ENCODE results near the gene FRS3. TPM values are rescaled to one million over a fixed set of nuclear protein-coding genes. Genes with fewer than 3 reads are reported as not detected.

Gene FRS3
- total RNA-seq, 1 experiment from 2014 or later = 4.3 TPM

DNA sequence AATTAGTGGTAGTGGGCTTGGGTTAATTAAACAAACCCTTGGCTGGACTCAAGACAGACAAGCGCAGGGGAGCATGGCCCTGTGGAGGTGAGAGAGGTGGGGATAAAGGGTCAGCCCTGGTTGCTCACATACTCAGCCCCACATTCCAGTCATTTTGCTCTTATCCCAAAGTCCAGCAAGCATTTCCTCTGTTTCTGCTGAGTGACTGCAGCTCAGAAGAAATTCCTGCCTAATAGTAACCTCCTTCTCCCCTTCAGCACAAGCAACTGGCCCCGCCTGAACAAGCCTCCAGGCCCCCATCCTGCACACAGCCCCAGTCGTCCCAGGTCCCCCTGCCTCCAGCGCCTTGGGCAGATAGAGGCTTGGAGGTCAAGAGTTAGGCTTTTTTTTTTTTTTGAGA, 40.7 kb downstream of the FRS3 start:
- no peak for TF ChIP-seq EZH2phosphoT487 (IDR thresholded peaks at IDR 0.05; ENCODE audit: borderline replicate concordance, low read length)
- TF ChIP-seq, protein P1, sequence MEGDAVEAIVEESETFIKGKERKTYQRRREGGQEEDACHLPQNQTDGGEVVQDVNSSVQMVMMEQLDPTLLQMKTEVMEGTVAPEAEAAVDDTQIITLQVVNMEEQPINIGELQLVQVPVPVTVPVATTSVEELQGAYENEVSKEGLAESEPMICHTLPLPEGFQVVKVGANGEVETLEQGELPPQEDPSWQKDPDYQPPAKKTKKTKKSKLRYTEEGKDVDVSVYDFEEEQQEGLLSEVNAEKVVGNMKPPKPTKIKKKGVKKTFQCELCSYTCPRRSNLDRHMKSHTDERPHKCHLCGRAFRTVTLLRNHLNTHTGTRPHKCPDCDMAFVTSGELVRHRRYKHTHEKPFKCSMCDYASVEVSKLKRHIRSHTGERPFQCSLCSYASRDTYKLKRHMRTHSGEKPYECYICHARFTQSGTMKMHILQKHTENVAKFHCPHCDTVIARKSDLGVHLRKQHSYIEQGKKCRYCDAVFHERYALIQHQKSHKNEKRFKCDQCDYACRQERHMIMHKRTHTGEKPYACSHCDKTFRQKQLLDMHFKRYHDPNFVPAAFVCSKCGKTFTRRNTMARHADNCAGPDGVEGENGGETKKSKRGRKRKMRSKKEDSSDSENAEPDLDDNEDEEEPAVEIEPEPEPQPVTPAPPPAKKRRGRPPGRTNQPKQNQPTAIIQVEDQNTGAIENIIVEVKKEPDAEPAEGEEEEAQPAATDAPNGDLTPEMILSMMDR (conservative IDR thresholded peaks at IDR 0.05; ENCODE audit: low read depth, low read length) = no peak
- TF ChIP-seq EZH2 (IDR thresholded peaks at IDR 0.05; ENCODE audit: low read length, unreplicated experiment) = no peak
- no TSS peak for BruUV-seq (replicated peaks)
- intact Hi-C loops (cut with micrococcal nuclease) = no loop called here
- no peaks in the 10 kb centered on the region for H4K20me1 ChIP-seq (ENCODE audit: low read length)
- ChIA-PET CTCF (no interaction called here), POLR2A (ENCODE audit: unreplicated experiment) (no interaction called here)
- no peaks in the 10 kb centered on the region for H3K79me2 ChIP-seq (ENCODE audit: low read length)
- no peaks in the 10 kb centered on the region for H3F3A ChIP-seq (ENCODE audit: low read length, unreplicated experiment)
- H3K9ac ChIP-seq (ENCODE audit: low read length) = no peak overlapping the region
- DNase-seq (no peak), ATAC-seq (no peak)
- no peak overlapping the region for H3K4me2 ChIP-seq (ENCODE audit: low read length)
- H3K9me3 ChIP-seq (ENCODE audit: low read length) = no peaks in the 10 kb centered on the region
- H3K4me3 ChIP-seq (ENCODE audit: low read length) = no peak overlapping the region
- H2AFZ ChIP-seq (ENCODE audit: low read length) = no peak overlapping the region
- peaks cover 20% of the 10 kb centered on the region for H3K4me1 ChIP-seq (ENCODE audit: insufficient read depth, low read length)
- no peaks in the 10 kb centered on the region for H3K36me3 ChIP-seq (ENCODE audit: low read depth, low read length)
- no peak overlapping the region for H3K27ac ChIP-seq (ENCODE audit: low read length)
- H3K27me3 ChIP-seq (ENCODE audit: low read length) = no peaks in the 10 kb centered on the region
- no peaks in the 10 kb centered on the region for H3K9me2 ChIP-seq (replicated peaks; ENCODE audit: low read length)

DNA sequence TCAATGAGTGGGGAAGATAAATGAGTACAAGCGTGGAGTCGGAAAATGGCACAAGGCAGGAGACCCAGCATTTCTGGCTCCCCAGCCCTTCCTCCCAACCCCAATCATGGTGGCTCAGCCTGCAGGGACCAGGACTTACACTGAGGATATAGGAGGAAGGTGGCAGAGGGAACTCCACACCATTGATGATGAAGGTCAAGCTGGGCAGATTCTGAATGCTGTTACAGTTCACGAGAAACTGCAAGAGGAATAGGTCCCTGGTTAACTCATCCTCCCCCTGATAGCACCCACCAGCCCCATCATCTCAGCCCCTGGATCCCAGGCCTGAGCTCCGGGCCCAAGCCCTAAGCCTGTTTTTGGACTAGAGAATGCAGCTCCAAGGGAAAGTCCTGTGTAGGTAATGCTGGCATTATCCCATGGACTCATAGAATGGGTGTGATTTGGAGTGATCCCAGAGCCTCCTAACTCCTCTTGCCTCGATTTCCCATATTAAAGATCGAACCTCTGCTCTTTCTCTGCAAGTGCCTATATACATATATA, 42.0 kb downstream of the FRS3 start:
- ChIA-PET CTCF (no interaction called here), POLR2A (ENCODE audit: unreplicated experiment) (no interaction called here)
- H3K9ac ChIP-seq (ENCODE audit: low read length) = no peak overlapping the region
- H3K79me2 ChIP-seq (ENCODE audit: low read length) = no peaks in the 10 kb centered on the region
- no peaks in the 10 kb centered on the region for H4K20me1 ChIP-seq (ENCODE audit: low read length)
- no peak overlapping the region for H2AFZ ChIP-seq (ENCODE audit: low read length)
- TF ChIP-seq, protein P1 (conservative IDR thresholded peaks at IDR 0.05; ENCODE audit: low read depth, low read length) = no peak
- TF ChIP-seq EZH2 (IDR thresholded peaks at IDR 0.05; ENCODE audit: low read length, unreplicated experiment) = no peak
- TF ChIP-seq EZH2phosphoT487 (IDR thresholded peaks at IDR 0.05; ENCODE audit: borderline replicate concordance, low read length) = no peak
- H3K4me1 ChIP-seq (ENCODE audit: insufficient read depth, low read length) = peaks cover 28% of the 10 kb centered on the region
- no peaks in the 10 kb centered on the region for H3F3A ChIP-seq (ENCODE audit: low read length, unreplicated experiment)
- no peak overlapping the region for H3K4me3 ChIP-seq (ENCODE audit: low read length)
- intact Hi-C loops (cut with micrococcal nuclease) = no loop called here
- DNase-seq = no peak
- no peaks in the 10 kb centered on the region for H3K36me3 ChIP-seq (ENCODE audit: low read depth, low read length)
- H3K27ac ChIP-seq (ENCODE audit: low read length) = no peak overlapping the region
- no peaks in the 10 kb centered on the region for H3K27me3 ChIP-seq (ENCODE audit: low read length)
- no peaks in the 10 kb centered on the region for H3K9me3 ChIP-seq (ENCODE audit: low read length)
- H3K9me2 ChIP-seq (replicated peaks; ENCODE audit: low read length) = no peaks in the 10 kb centered on the region
- ATAC-seq = no peak
- no peak overlapping the region for H3K4me2 ChIP-seq (ENCODE audit: low read length)
- no TSS peak for BruUV-seq (replicated peaks)

DNA sequence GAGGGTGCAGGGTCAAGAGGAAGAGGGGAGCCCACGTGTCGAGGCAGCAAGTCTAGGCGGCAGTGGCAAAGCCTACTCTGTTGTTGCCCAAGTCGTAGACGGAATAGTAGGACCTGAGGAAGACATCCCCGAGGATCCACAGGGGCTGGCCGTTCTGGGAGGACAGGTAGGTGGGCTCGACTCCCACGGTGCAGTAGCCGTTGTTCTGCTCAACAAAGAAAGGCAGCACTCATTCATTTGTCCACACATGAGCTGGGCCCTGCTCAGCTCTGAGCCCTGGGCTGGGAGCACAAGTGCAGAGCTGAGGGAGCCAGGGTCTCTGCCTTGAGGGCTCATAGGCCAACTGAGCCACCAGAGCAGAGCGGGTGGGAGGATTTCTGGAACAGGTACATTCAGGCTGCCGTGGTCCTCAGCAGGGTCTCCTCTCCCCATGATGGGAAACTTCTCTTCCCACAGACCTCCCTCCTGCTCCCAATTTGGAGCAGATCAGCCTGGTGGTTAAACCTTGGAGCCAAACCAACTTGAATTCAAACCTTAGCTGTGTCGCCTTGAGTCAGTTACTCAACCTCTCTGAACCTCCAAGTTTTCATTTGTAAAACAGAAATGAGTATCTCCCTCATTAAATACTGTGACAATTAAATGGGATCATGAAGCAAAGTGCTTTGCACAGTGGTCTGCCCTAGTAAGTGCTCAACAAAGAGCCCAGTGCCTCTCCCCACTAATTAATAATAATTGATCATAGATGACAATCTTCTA, 42.7 kb downstream of the FRS3 start:
- Histone ChIP-seq H3K9ac (ENCODE audit: low read length) (no peak overlapping the region), H3K4me3 (ENCODE audit: low read length) (no peak overlapping the region), H2AFZ (ENCODE audit: low read length) (no peak overlapping the region), H3K4me1 (ENCODE audit: insufficient read depth, low read length) (peaks cover 25% of the 10 kb centered on the region), H3F3A (ENCODE audit: low read length, unreplicated experiment) (no peaks in the 10 kb centered on the region), H3K27ac (ENCODE audit: low read length) (no peak overlapping the region), H3K79me2 (ENCODE audit: low read length) (no peaks in the 10 kb centered on the region), H4K20me1 (ENCODE audit: low read length) (no peaks in the 10 kb centered on the region), H3K27me3 (ENCODE audit: low read length) (no peaks in the 10 kb centered on the region), H3K9me3 (ENCODE audit: low read length) (no peaks in the 10 kb centered on the region), H3K9me2 (replicated peaks; ENCODE audit: low read length) (no peaks in the 10 kb centered on the region), H3K4me2 (ENCODE audit: low read length) (no peak overlapping the region), H3K36me3 (ENCODE audit: low read depth, low read length) (no peaks in the 10 kb centered on the region)
- no peak for ATAC-seq
- no peak for TF ChIP-seq EZH2phosphoT487 (IDR thresholded peaks at IDR 0.05; ENCODE audit: borderline replicate concordance, low read length)
- no peak for TF ChIP-seq EZH2 (IDR thresholded peaks at IDR 0.05; ENCODE audit: low read length, unreplicated experiment)
- TF ChIP-seq, protein P1 (conservative IDR thresholded peaks at IDR 0.05; ENCODE audit: low read depth, low read length) = no peak
- intact Hi-C loops (cut with micrococcal nuclease) = no loop called here
- no TSS peak for BruUV-seq (replicated peaks)
- DNase-seq = no peak
- ChIA-PET CTCF (interaction anchor here (0.5 kb wide), 1 partner anchor 272 kb away, joined by 5 read pairs; no protein-coding TSS in a partner anchor), POLR2A (ENCODE audit: unreplicated experiment) (no interaction called here)

Measured in PC-3 (cell line).